Hair follicle dermal papilla cell (primary cell): ENCODE measurements around the gene PPP6R3. TPM values are rescaled to one million over a fixed set of nuclear protein-coding genes. Genes with fewer than 3 reads are reported as not detected.

Source experiments
- small RNA-seq: library from RNA; depleted of rRNA; stranded (forward); fragments of <200 nt; gene quantifications from one replicate; pipeline ENCODE3, GENCODE V24; 2012
- total RNA-seq: library from RNA; depleted of rRNA; stranded (reverse); fragments of >200 nt; gene quantifications from 2 replicates; pipeline ENCODE4 v1.2.3, GENCODE V29; 2012

Gene PPP6R3, protein sequence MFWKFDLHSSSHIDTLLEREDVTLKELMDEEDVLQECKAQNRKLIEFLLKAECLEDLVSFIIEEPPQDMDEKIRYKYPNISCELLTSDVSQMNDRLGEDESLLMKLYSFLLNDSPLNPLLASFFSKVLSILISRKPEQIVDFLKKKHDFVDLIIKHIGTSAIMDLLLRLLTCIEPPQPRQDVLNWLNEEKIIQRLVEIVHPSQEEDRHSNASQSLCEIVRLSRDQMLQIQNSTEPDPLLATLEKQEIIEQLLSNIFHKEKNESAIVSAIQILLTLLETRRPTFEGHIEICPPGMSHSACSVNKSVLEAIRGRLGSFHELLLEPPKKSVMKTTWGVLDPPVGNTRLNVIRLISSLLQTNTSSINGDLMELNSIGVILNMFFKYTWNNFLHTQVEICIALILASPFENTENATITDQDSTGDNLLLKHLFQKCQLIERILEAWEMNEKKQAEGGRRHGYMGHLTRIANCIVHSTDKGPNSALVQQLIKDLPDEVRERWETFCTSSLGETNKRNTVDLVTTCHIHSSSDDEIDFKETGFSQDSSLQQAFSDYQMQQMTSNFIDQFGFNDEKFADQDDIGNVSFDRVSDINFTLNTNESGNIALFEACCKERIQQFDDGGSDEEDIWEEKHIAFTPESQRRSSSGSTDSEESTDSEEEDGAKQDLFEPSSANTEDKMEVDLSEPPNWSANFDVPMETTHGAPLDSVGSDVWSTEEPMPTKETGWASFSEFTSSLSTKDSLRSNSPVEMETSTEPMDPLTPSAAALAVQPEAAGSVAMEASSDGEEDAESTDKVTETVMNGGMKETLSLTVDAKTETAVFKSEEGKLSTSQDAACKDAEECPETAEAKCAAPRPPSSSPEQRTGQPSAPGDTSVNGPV
- total RNA-seq, result 127 and 157 TPM in 2 replicates

DNA sequence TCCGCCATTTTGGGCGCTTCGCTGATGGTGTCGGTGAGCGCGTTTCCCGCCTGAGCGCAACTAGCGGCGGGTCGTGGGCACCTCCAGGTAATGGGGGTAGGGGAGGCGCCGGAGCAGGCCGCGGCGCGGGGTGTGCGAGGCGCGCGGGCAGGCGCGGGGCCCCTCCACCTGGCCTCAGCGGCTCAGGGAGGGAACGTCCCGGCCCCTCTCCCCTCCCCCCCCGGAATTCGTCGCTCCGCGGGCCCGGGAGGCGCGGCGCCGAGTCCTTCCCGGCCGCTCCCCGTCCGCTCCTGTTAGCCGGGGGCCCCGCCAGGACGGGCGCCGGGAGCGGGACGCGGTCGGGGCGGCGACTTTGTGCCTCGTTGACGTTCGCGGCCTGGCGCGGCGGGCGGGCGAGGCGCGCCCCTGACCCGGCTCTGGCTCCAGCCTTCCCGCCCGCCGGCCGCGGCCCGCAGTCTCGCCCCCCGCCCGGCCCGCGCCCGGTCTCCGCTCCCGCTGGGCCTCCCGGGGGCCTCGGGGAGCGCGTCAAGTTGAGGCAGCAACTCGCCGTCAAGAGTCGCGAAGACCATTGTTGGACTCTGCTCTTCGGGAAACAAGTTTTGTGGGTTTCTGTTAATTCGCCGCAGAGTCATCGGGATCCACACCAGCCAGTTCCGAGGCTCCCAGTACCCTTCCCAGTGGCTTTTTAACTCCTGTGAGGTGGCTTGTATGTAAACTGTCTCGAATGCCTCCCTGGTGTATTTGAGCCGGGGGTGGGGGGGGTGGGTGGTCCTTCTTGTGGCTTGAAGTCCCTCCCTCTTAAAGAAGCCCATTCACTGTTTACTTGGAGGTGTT lies at the start of gene PPP6R3:
Gene PPP6R3, plus strand, starts transcription at position 12 of the 834 bp plus-strand sequence. CDS start 76,913 bp downstream, outside the sequence.

Small RNAs within 50 kb of the gene (small RNA-seq; reads per million reads assigned to genes)
- gene NDUFA3P2, result not detected

Other genes starting within 250 kb of the PPP6R3 start
- 24.2 and 27.6 TPM in 2 replicates for gene KMT5B, start 247.5 kb upstream of the PPP6R3 start, total RNA-seq
- gene C11orf24, start 188.8 kb upstream of the PPP6R3 start, total RNA-seq, result 48.8 and 53.7 TPM in 2 replicates
- 34.0 and 62.8 TPM in 2 replicates for gene LRP5, start 148.2 kb upstream of the PPP6R3 start, total RNA-seq
- not detected in 2 replicates for gene GAL, start 223.8 kb downstream of the PPP6R3 start, total RNA-seq